Muscle layer of colon (tissue), 2 donors: ENCODE data around the gene SORCS2.
"Not testable (repeated sequence)": the region's sequence is repeated elsewhere in the genome, so short reads cannot be mapped to it uniquely, and the experiment has no call there.

ENCODE experiments used
- H3K27ac ChIP-seq: one replicate; pipeline ENCODE4 v1.7.0; 2013; ENCODE audit warnings: low read depth, mild to moderate bottlenecking, low read length, moderate library complexity
- H3K27me3 ChIP-seq, 2 donors: one replicate each; pipeline ENCODE4 v1.7.0; 2013; ENCODE audit warnings: low read length in 2 of 2, mild to moderate bottlenecking in 2 of 2; ENCODE audit not compliant: insufficient read depth in 2 of 2, control insufficient read depth in 1 of 2
- H3K36me3 ChIP-seq: one replicate; pipeline ENCODE4 v1.7.0; 2013; ENCODE audit warnings: mild to moderate bottlenecking, low read length; ENCODE audit not compliant: insufficient read depth
- H3K4me1 ChIP-seq: one replicate; pipeline ENCODE4 v1.7.0; 2013; ENCODE audit warnings: mild to moderate bottlenecking, low read length; ENCODE audit not compliant: insufficient read depth
- H3K4me3 ChIP-seq, 2 donors: one replicate each; pipeline ENCODE4 v1.7.0; 2013; ENCODE audit warnings: low read length in 2 of 2, low read depth in 1 of 2, mild to moderate bottlenecking in 1 of 2, moderate library complexity in 1 of 2
- H3K9ac ChIP-seq: one replicate; pipeline ENCODE4 v1.7.0; 2013; ENCODE audit warnings: low read length
- H3K9me3 ChIP-seq: one replicate; pipeline ENCODE4 v1.7.0; 2013; ENCODE audit warnings: mild to moderate bottlenecking, low read length
- donor health status: abdominal sarcoma.
- donor health status: Adenocarcinoma of cecum.

SORCS2 gene

DNA sequence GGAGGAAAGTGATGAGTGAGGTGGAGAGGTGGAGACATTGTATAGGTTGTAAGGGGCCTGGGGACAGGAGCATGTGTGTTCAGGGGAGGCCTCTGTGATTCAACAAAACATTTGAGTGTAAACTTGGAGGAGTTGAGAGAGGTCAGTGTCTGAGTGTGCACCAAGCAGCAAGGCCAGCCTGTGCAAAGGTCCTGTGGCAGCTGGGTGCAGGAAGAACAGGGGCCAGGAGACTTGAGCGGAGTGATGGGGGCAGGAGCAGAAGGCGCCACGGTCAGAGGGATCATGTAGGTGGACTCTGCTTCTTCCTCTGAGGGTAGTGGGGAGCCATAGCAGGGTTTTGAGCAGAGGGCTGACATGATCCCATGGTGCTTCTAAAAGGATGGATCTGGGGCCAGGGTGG, 252.0 kb downstream of the SORCS2 start:
- Histone ChIP-seq H3K4me3 (no peak overlapping the region), H3K4me1 (no peaks in the 10 kb centered on the region), H3K9ac (no peak overlapping the region), H3K27me3 (no peaks in the 10 kb centered on the region), H3K9me3 (no peaks in the 10 kb centered on the region), H3K36me3 (no peaks in the 10 kb centered on the region), H3K27ac (no peak overlapping the region)

DNA sequence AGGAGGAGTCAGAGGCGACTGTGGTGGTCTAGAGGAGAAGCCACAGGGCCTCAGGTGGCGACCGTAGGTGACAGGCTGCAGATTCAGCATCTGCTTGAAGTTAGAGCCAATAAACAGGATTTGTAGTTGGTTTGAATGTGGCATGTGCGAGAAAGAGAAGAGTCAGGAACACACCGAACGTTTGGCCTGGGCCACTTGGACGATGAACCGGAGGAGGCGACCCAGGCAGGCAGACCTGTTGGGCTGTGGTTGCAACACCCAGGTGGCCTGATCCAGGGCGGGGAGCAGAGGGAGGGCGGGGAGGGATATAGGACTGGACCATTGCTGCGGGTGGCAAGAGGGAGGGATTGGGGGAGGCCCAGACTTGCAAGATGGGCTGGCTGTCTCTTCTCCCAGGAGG, 252.4 kb downstream of the SORCS2 start:
- Histone ChIP-seq H3K9ac (no peak overlapping the region), H3K27me3 (no peaks in the 10 kb centered on the region), H3K4me1 (no peaks in the 10 kb centered on the region), H3K36me3 (no peaks in the 10 kb centered on the region), H3K9me3 (no peaks in the 10 kb centered on the region), H3K4me3 (no peak overlapping the region), H3K27ac (no peak overlapping the region)

DNA sequence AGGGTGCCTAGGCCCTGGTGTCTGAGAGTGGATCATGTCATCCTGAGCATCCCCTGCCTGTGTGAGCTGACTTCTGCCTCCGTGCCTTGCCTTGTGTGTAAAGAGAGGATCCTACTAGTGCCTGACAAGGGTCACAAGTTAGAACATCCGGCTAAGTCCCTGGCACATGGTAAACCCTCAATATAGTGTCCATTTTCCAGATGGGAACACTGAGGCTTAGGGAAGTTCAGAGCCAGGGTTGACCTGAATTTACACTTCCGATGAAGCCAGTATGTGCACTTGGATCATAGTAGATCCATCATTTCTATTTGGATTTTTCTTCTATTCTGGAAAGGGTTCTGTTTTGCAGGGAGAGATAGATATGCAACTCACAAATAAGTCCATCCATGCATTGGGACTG, 254.9 kb downstream of the SORCS2 start:
- H3K4me3 ChIP-seq = no peak overlapping the region
- no peak overlapping the region for H3K9ac ChIP-seq
- H3K4me1 ChIP-seq = no peaks in the 10 kb centered on the region
- no peak overlapping the region for H3K27ac ChIP-seq
- no peaks in the 10 kb centered on the region for H3K9me3 ChIP-seq
- no peaks in the 10 kb centered on the region for H3K27me3 ChIP-seq
- H3K36me3 ChIP-seq = no peaks in the 10 kb centered on the region

DNA sequence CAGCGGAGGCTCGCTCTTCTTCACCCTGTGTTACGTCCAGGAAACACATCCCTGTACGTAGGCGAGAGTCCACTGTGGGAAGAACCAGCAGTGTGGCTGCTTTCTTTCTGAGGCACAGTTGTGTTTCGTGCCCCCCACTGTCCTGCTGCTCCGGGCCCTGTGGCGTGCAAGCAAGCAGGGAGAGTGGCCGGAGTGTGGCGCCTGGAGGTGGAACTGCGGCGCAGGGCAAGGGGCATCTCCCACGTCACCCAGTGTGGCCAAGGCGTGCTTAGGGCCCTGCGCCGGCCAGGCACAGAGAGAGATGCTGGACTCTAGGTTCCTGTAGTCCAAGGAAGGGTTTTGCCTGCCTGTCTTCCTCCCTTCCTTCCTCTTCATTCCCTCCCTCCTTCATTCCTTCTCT, 255.7 kb downstream of the SORCS2 start:
- no peak overlapping the region for H3K4me3 ChIP-seq
- no peaks in the 10 kb centered on the region for H3K4me1 ChIP-seq
- H3K9me3 ChIP-seq = no peaks in the 10 kb centered on the region
- no peaks in the 10 kb centered on the region for H3K36me3 ChIP-seq
- H3K9ac ChIP-seq = no peak overlapping the region
- no peak overlapping the region for H3K27ac ChIP-seq
- no peaks in the 10 kb centered on the region for H3K27me3 ChIP-seq

DNA sequence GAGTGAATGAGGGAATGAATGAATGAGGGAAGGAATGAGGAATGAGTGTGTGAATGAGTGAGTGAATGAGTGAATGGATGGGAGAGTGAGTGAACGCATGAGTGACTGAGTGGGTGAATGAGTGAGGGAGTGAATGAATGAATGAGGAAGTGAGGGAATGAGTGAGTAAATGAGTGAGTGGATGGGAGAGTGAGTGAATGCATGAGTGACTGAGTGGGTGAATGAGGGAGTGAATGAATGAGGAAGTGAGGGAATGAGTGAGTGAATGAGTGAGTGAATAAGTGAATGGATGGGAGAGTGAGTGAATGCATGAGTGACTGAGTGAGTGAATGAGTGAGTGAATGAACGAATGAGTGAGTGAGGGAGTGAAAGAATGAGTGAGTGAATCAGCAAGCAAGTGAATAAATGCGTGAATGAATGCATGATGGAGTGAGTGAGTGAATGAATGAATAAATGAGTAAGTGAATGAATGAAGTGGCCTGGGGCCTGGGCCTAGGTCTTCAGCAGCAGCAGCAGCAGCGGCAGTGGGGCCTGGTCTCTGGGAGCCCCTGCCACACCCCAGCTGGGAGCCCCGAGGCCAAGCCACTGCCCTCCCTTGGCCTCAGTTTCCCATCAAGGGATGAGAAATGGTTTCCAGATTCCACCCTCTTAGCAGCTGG, 258.6 kb downstream of the SORCS2 start:
- Histone ChIP-seq H3K9me3 (no peaks in the 10 kb centered on the region), H3K9ac (no peak overlapping the region)

DNA sequence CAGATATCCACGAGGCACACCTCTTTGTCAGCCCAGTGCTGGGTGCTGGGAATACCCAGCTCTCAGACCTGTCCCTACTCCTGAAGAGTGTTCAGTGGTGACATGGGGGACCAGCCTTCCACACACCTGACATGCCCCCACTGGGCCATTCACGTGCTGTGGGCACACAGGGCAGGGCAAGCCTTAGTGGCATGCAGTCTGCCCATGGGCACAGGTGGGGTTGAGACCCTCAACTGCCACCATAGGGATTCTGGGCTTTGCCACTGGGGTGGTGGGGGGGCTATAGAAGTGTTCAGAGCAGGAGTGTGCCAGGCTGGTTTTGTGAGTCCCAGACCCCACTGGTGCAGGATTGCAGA, 259.1 kb downstream of the SORCS2 start:
- Histone ChIP-seq H3K9ac (no peak overlapping the region), H3K9me3 (no peaks in the 10 kb centered on the region), H3K4me3 (no peak overlapping the region), H3K27ac (no peak overlapping the region), H3K4me1 (no peaks in the 10 kb centered on the region), H3K36me3 (no peaks in the 10 kb centered on the region), H3K27me3 (no peaks in the 10 kb centered on the region)

More for the DNA sequence above, 258.6 kb downstream of the SORCS2 start:
- Histone ChIP-seq H3K4me3 (no peak overlapping the region), H3K36me3 (no peaks in the 10 kb centered on the region), H3K27me3 (no peaks in the 10 kb centered on the region), H3K27ac (no peak overlapping the region), H3K4me1 (no peaks in the 10 kb centered on the region)

DNA sequence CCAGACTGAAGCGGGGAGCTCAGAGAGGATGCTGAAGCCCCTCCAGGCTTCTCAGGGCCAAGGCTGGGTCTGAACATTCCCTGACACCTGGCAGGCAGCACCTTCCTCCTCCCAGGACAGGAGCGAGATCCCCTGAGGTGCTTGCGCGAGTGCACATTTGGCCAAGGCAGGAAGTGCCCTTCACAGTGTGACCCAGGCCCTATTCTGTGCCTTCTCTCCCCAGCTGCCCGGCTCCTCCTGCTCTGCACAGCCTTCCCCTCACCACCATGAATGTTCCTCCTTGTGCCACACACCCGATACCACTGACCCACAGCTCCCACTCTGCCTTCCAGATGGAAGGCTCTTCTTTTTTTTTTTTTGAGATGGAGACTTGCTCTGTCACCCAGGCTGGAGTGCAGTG, 259.5 kb downstream of the SORCS2 start:
- no peak overlapping the region for H3K4me3 ChIP-seq
- no peaks in the 10 kb centered on the region for H3K36me3 ChIP-seq
- no peak overlapping the region for H3K27ac ChIP-seq
- H3K9me3 ChIP-seq = no peaks in the 10 kb centered on the region
- H3K9ac ChIP-seq = no peak overlapping the region
- no peaks in the 10 kb centered on the region for H3K27me3 ChIP-seq
- H3K4me1 ChIP-seq = no peaks in the 10 kb centered on the region

DNA sequence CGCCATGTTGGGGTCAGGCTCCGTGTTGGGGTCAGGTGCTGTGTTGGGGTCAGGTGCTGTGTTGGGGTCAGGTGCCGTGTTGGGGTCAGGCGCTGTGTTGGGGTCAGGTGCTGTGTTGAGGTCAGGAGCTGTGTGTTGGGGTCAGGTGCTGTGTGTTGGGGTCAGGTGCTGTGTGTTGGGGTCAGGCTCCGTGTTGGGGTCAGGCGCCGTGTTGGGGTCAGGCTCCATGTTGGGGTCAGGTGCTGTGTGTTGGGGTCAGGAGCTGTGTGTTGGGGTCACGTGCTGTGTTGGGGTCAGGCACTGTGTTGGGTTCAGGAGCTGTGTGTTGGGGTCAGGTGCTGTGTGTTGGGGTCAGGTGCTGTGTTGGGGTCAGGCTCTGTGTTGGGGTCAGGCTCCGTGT, 260.5 kb downstream of the SORCS2 start:
- not testable (repeated sequence) for H3K4me1 ChIP-seq, H3K4me3 ChIP-seq, H3K9ac ChIP-seq

DNA sequence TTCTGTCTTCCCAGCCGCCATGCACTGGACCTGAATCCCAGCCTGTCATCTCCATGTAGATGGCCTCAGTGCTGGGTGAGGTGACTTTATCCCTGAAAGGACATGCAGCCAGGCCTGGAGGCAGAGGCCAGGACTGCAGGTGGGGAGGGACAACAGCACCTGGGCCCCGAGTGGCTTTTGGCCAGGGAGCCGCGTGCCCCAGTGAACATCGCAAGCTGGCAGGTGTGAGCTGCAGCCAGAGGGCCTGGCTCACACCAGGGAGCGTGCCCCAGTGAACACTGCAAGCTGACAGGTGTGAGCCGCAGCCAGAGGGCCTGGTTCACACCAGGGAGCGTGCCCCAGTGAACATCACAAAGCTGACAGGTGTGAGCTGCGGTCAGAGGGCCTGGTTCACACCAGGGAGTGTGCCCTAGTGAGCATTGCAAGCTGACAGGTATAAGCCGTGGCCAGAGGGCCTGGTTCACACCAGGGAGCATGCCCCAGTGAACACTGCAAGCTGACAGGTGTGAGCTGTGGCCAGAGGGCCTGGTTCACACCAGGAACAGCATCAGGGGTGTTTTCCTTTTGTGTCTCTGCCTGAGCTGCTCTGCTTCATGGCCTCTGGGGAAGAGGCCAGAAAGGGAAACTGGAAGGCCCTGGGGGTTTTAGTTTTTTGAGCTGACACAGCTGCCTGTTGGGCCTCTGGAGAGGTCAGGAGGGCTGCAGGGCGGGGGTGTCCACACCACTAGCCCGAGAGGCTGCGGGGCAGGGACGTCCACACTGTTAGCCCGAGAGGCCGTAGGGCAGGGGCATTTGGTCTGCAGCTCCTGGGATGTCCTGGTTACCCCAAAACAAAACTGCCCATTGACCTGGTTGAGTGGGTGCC, 265.1 kb downstream of the SORCS2 start:
- no peak overlapping the region for H3K9ac ChIP-seq
- no peak overlapping the region for H3K4me3 ChIP-seq
- H3K27me3 ChIP-seq = no peaks in the 10 kb centered on the region
- H3K27ac ChIP-seq = no peak overlapping the region
- H3K4me1 ChIP-seq = peaks cover 5% of the 10 kb centered on the region
- no peaks in the 10 kb centered on the region for H3K36me3 ChIP-seq
- no peaks in the 10 kb centered on the region for H3K9me3 ChIP-seq

More for the DNA sequence above, 260.5 kb downstream of the SORCS2 start:
- not testable (repeated sequence) for H3K9me3 ChIP-seq, H3K36me3 ChIP-seq, H3K27ac ChIP-seq, H3K27me3 ChIP-seq

DNA sequence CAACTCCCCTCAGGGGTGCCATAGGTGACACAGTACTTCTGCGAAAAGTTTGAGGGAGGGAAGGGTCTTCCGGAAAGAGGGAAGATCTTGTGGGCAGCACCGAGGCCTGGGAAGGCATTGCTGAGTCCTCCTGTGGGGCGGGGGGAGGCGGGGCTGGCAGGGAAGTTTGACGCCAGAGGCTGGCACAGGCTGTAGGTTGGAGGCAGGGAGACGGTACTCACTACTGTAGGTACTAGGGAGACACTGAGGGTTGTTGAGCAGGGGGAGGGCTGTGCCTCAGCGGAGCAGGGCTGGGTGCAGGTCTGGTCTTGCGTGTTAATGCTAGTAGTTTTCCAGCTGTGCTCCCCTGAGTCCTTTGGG, 265.7 kb downstream of the SORCS2 start:
- Histone ChIP-seq H3K4me1 (peaks cover 9% of the 10 kb centered on the region), H3K9ac (no peak overlapping the region), H3K4me3 (no peak overlapping the region), H3K9me3 (no peaks in the 10 kb centered on the region), H3K27me3 (no peaks in the 10 kb centered on the region), H3K36me3 (no peaks in the 10 kb centered on the region), H3K27ac (no peak overlapping the region)

DNA sequence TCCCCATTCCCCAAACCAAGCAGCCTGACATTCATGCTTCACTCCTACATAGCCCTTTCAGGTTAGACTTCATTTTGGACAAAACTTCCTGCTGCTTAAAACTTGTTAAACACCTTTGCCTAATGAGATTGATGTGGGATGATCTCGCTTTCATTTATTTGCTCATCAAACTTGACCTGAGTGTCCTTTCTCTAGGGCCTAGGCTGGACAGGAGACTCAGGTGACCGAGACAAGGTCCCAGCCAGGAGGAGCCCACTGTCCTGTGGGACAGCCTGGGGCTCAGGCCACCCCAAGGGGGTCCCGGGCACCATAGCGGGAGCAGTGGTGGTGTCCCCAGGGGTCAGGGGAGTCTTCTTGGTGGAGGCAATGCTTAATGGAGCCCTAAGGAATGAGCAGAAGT, 266.1 kb downstream of the SORCS2 start:
- Histone ChIP-seq H3K9ac (no peak overlapping the region), H3K9me3 (no peaks in the 10 kb centered on the region), H3K36me3 (no peaks in the 10 kb centered on the region), H3K27me3 (no peaks in the 10 kb centered on the region), H3K4me3 (no peak overlapping the region), H3K27ac (no peak overlapping the region), H3K4me1 (peaks cover 9% of the 10 kb centered on the region)

DNA sequence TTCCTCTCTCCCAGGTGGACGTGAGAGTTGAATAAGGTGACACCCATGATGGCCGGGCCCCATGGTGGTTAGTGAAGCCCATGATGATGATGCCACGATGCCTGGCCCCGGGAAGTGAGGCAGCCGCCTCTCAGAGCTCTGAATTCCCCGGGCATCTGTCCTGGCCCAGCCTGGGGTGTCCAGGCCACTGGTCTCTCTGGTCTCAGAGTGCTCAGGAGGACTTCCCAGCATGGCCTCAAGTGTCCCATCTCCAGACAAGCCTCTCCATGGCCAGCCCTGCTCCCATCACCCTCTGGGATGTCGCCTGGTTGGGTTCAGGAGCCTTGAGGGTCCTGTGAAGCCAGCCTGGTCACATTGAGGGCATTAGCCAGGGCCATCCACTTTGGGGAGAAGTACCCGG, 267.1 kb downstream of the SORCS2 start:
- Histone ChIP-seq H3K4me1 (peaks cover 9% of the 10 kb centered on the region), H3K4me3 (no peak overlapping the region)

More for the DNA sequence above, 267.1 kb downstream of the SORCS2 start:
- H3K27ac ChIP-seq = no peak overlapping the region
- H3K27me3 ChIP-seq = no peaks in the 10 kb centered on the region
- no peak overlapping the region for H3K9ac ChIP-seq
- H3K36me3 ChIP-seq = no peaks in the 10 kb centered on the region
- H3K9me3 ChIP-seq = no peaks in the 10 kb centered on the region
